Ishikawa (cell line): ENCODE data around the gene DAB1.

Source experiments
- CEBPB ChIP-seq: IDR thresholded peaks from 2 replicates; pipeline ENCODE4 v1.6.1; 2012
- CREB1 ChIP-seq: IDR thresholded peaks from 2 replicates; pipeline ENCODE4 v1.6.1; 2012; ENCODE audit warnings: low read depth
- EGR1 ChIP-seq: IDR thresholded peaks from 2 replicates; pipeline ENCODE4 v1.6.1; 2012
- EP300 ChIP-seq: IDR thresholded peaks from 2 replicates; pipeline ENCODE4 v1.6.1; 2012; ENCODE audit warnings: borderline replicate concordance
- FOXM1 ChIP-seq: IDR thresholded peaks from 2 replicates; pipeline ENCODE4 v1.6.1; 2012; ENCODE audit warnings: low read depth, borderline replicate concordance
- NFIC ChIP-seq: IDR thresholded peaks from 2 replicates; pipeline ENCODE4 v1.6.1; 2012
- RAD21 ChIP-seq: IDR thresholded peaks from 2 replicates; pipeline ENCODE4 v1.6.1; 2012; ENCODE audit warnings: low read depth
- TAF1 ChIP-seq: IDR thresholded peaks from 2 replicates; pipeline ENCODE4 v1.6.1; 2012; ENCODE audit warnings: low read depth, mild to moderate bottlenecking
- TCF12 ChIP-seq: IDR thresholded peaks from 2 replicates; pipeline ENCODE4 v1.6.1; 2012; ENCODE audit warnings: low read depth
- TEAD4 ChIP-seq: IDR thresholded peaks from 2 replicates; pipeline ENCODE4 v1.6.1; 2012
- YY1 ChIP-seq: IDR thresholded peaks from 2 replicates; pipeline ENCODE4 v1.6.1; 2012; ENCODE audit warnings: low read depth
- ZBTB7A ChIP-seq: IDR thresholded peaks from 2 replicates; pipeline ENCODE4 v1.6.1; 2012; ENCODE audit warnings: low read depth
- TF ChIP-seq, protein P1 (sequence below): IDR thresholded peaks from 2 replicates; pipeline ENCODE4 v1.6.1; 2012
- TF ChIP-seq, protein P2 (sequence below): IDR thresholded peaks from 2 replicates; pipeline ENCODE4 v1.6.1; 2012
- TF ChIP-seq, protein P3 (sequence below): IDR thresholded peaks from 2 replicates; pipeline ENCODE4 v1.6.1; 2012; ENCODE audit warnings: low read depth, mild to moderate bottlenecking

Gene DAB1

DNA sequence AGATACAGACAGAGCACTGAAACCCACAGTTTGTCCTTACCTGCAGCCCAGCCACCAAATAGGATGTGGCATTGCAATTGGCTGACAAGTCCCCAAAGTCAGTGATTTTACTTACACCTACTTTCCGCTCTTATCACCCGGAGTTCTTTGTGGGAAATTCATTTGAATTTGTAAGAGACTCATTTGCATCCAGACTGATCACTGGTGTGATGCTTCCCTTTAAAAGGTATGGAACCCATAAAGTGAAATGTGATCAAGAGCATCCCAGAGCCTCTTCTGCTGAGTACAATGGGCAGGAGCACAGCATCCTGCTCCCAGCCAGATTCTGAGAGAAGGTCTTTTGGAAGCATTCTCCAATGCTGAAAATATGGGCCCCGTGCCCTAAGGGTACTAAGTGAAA lies 161.4 kb downstream of the DAB1 start:
- TF ChIP-seq TAF1 (no peak), NFIC (no peak), RAD21 (no peak), CREB1 (no peak), TEAD4 (no peak), YY1 (no peak), CEBPB (no peak), TCF12 (no peak), ZBTB7A (no peak), EGR1 (no peak), EP300 (no peak), FOXM1 (no peak)
- TF ChIP-seq, protein P1, sequence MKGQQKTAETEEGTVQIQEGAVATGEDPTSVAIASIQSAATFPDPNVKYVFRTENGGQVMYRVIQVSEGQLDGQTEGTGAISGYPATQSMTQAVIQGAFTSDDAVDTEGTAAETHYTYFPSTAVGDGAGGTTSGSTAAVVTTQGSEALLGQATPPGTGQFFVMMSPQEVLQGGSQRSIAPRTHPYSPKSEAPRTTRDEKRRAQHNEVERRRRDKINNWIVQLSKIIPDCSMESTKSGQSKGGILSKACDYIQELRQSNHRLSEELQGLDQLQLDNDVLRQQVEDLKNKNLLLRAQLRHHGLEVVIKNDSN = no peak
- TF ChIP-seq, protein P2, sequence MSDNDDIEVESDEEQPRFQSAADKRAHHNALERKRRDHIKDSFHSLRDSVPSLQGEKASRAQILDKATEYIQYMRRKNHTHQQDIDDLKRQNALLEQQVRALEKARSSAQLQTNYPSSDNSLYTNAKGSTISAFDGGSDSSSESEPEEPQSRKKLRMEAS = no peak

DNA sequence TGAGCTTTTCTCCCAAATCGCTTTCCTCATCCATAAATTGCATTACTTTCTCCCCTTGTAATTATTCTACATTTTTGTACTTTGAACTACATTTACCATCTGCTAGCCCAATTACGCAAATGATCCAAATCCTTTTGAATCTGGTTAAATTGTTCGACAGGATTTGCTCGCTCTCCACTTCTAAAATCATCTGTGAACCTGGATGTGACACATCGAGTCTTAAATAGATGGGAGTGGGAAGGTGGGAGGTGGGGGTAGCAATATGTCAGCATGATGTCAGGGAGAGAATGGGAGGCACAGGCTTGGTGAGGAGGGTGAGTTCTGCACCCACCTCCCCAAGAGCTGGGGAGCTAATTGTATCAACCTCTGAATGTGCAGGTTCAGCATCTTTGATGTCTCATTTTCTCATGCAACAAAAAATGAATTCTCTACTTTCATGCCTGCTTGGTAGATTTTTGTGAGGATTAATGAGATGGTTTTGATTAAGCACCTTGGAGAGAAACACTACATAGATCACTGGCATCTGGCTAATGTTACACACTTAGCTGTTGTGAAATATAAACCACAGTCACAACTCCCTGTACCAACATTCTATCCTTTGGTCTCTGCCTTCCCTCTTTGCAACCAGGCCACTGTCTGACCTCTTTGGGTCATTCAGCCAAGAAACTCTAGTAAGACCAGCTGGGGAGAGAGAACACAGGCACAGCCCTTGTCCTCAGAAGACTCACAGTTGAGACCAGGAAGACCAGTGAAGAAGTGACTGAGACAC lies 165.1 kb downstream of the DAB1 start:
- TF ChIP-seq, protein P2 = no peak
- TF ChIP-seq NFIC = no peak

DNA sequence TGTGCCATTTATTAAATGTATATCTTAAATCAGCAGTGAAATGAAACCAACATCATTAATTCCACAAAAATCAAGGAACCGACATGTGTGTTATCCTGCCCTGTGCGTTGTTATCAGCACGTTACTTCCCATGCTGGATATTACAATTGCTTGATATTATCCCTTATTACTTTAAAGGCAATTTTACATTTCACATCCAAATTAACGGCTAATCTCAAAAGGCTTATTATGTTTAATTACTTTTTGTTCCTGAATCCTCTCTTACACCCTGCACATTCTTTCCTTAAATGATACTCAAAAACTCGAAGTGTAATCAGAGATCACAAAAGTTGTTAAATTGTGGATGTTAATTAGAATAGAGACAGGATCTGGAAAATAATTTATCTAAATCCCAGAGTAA lies 167.9 kb downstream of the DAB1 start:
- TF ChIP-seq, protein P1 = no peak
- TF ChIP-seq TAF1 (no peak), FOXM1 (no peak), NFIC (no peak), ZBTB7A (no peak), CREB1 (no peak), EP300 (no peak), TEAD4 (no peak), YY1 (no peak), RAD21 (no peak), TCF12 (no peak), EGR1 (no peak), CEBPB (no peak)
- TF ChIP-seq, protein P2 = no peak
- TF ChIP-seq, protein P3, sequence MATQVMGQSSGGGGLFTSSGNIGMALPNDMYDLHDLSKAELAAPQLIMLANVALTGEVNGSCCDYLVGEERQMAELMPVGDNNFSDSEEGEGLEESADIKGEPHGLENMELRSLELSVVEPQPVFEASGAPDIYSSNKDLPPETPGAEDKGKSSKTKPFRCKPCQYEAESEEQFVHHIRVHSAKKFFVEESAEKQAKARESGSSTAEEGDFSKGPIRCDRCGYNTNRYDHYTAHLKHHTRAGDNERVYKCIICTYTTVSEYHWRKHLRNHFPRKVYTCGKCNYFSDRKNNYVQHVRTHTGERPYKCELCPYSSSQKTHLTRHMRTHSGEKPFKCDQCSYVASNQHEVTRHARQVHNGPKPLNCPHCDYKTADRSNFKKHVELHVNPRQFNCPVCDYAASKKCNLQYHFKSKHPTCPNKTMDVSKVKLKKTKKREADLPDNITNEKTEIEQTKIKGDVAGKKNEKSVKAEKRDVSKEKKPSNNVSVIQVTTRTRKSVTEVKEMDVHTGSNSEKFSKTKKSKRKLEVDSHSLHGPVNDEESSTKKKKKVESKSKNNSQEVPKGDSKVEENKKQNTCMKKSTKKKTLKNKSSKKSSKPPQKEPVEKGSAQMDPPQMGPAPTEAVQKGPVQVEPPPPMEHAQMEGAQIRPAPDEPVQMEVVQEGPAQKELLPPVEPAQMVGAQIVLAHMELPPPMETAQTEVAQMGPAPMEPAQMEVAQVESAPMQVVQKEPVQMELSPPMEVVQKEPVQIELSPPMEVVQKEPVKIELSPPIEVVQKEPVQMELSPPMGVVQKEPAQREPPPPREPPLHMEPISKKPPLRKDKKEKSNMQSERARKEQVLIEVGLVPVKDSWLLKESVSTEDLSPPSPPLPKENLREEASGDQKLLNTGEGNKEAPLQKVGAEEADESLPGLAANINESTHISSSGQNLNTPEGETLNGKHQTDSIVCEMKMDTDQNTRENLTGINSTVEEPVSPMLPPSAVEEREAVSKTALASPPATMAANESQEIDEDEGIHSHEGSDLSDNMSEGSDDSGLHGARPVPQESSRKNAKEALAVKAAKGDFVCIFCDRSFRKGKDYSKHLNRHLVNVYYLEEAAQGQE = no peak

DNA sequence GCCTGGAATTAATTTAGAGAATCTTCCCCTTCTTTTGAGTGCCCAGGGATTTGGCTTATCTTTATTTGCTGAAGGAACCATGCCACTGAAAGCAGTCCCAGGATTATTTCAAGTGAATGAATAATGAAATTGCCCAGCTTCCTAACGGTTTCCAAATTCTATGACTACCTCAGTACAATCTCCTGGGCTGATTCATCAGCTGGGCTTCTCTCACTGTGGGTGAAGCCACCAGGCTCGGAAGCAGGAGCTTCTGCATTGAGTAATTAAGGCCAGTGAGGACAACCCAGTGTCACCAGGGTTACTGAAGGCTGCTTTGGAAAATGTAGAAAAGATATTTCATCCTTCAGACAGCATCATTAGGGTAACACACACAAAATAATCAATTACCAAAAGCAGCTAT lies 169.8 kb downstream of the DAB1 start:
- TF ChIP-seq EGR1 (no peak), FOXM1 (no peak), EP300 (no peak), TCF12 (no peak), CREB1 (no peak), RAD21 (no peak), YY1 (no peak), TAF1 (no peak), ZBTB7A (no peak), NFIC (no peak), CEBPB (no peak), TEAD4 (no peak)
- TF ChIP-seq, protein P3 = no peak
- TF ChIP-seq, protein P1 = no peak
- TF ChIP-seq, protein P2 = no peak

DNA sequence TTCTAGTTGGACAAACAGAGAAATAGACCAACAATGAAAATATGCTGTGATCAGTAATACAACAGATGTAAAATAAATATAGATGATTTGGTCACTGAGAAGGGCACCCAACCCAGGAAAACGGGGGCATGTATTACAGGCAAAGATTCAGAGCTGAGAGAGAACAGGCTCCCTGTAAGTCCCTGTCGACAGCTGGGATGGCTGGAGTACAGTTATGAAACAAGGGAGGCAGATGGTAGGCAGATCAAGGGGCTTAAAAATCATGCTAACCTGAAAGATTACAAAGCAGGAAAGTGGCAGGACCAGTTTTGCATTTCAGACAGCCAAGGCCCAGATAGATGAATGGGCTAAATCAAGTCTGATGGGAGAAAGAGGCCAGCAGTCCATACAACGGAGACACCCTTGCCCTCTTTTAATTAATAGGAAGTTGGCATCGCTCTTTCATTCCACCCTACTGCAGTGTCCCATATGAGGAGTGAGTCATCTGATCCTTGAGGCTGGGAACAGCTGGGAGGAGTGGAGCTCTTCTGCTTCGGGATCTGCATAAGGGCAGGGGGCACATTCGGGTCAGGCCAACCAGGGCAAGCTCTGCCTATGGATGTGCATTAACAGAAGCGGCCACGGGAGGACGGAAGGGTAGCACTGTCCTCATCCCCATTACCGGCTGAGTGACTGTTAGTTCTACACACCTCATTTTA lies 171.1 kb downstream of the DAB1 start:
- no peak for TF ChIP-seq CEBPB
- TF ChIP-seq, protein P3 = no peak
- TF ChIP-seq EP300 = no peak
- TF ChIP-seq NFIC = no peak
- no peak for TF ChIP-seq TEAD4
- TF ChIP-seq TCF12 = no peak
- no peak for TF ChIP-seq TAF1
- no peak for TF ChIP-seq FOXM1
- TF ChIP-seq, protein P2 = no peak
- no peak for TF ChIP-seq EGR1
- TF ChIP-seq CREB1 = no peak
- TF ChIP-seq RAD21 = no peak
- TF ChIP-seq YY1 = no peak
